Tibial artery (tissue), 4 donors: Measurements from ENCODE around the gene AUP1.

Experiments
- DNase-seq, 2 donors: peaks; one replicate each; pipeline ENCODE4 v3.0.0-alpha.2; 2019
- H3K27ac ChIP-seq, 2 donors: fragments of 200-600 bp; sonication (generic) in 1 of 2; 1 replicate in 1 of 2; 2 replicates in 1 of 2; pipeline ENCODE4 v1.5.1; 2018 to 2019; ENCODE audit warnings: mild to moderate bottlenecking in 1 of 2
- H3K27me3 ChIP-seq, 2 donors: fragments of 200-600 bp; sonication (generic) in 1 of 2; one replicate each; pipeline versions ENCODE4 v1.5.1 to v1.6.0; 2016 to 2019
- H3K36me3 ChIP-seq, 3 donors: fragments of 200-600 bp; sonication (generic) in 2 of 3; one replicate each; pipeline ENCODE4 v1.5.1; 2016 to 2019; ENCODE audit warnings: mild to moderate bottlenecking in 2 of 3
- H3K4me1 ChIP-seq, 4 donors: fragments of 200-600 bp; sonication (generic) in 2 of 4; 1 replicate in 3 of 4; 2 replicates in 1 of 4; pipeline ENCODE4 v1.5.1; 2016 to 2019
- H3K4me3 ChIP-seq, 2 donors: fragments of 200-600 bp; sonication (generic) in 1 of 2; 1 replicate in 1 of 2; 2 replicates in 1 of 2; pipeline ENCODE4 v1.5.1; 2018 to 2019; ENCODE audit warnings: mild to moderate bottlenecking in 2 of 2
- H3K9me3 ChIP-seq, 3 donors: fragments of 200-600 bp; sonication (generic) in 1 of 3; one replicate each; pipeline ENCODE4 v1.5.1; 2016 to 2019
- intact Hi-C: fragments of 100-400 bp; cut with DNase I; formaldehyde crosslinking; loops from one replicate; pipeline ENCODE4 v1.15.0; 2023; ENCODE audit warnings: low total_unique reads
- TF ChIP-seq, protein P1 (sequence below), 2 experiments: fragments of 200-600 bp in 1 of 2; fragments of 450-650 bp in 1 of 2; IDR thresholded peaks; one replicate each; pipeline ENCODE4 v1.5.1; 2017 to 2019; ENCODE audit warnings: antibody characterized with exemption in 2 of 2, mild to moderate bottlenecking in 1 of 2, moderate library complexity in 1 of 2

Gene AUP1, protein sequence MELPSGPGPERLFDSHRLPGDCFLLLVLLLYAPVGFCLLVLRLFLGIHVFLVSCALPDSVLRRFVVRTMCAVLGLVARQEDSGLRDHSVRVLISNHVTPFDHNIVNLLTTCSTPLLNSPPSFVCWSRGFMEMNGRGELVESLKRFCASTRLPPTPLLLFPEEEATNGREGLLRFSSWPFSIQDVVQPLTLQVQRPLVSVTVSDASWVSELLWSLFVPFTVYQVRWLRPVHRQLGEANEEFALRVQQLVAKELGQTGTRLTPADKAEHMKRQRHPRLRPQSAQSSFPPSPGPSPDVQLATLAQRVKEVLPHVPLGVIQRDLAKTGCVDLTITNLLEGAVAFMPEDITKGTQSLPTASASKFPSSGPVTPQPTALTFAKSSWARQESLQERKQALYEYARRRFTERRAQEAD

DNA sequence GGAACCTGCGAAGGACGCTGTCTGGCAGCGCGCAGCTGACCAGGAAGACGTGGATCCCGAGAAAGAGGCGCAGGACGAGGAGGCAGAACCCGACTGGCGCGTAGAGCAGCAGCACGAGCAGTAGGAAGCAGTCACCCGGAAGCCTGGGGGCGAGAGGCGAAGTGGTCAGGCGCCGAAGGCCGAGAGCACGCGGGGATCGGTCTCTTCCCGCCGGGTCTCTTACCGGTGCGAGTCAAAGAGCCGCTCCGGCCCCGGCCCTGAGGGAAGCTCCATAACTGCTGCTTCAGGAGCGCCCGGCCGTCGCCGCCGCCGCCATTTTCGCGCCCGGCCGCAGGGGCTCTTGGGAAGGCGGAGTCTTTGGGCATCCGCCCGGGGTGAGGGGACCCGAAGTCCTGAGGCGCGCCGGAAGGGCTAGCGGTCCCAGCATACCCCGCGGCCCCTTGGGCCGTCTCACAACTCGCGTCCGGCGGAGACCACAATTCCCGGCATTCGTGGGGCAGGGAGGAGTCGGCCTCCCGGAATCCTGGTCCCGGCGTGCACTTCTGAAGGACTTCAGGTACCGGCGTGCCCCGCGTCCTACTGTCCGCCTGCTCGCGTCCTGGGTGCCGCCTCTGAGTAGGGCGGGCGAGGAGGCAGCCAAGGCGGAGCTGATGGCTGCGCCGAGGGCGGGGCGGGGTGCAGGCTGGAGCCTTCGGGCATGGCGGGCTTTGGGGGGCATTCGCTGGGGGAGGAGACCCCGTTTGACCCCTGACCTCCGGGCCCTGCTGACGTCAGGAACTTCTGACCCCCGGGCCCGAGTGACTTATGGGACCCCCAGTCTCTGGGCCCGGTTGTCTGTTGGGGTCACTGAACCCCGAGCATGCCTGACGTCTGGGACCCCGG is at the start of gene AUP1, which contains the start of gene HTRA2:
Gene AUP1 (minus strand): TSS at position 350 of the 882 bp plus-strand sequence. CDS start 77 bp downstream, at position 273.
Gene HTRA2 (plus strand): TSS at position 577 of the 882 bp plus-strand sequence. CDS start 74 bp downstream, at position 651.
- Histone ChIP-seq H3K27ac (peak within 1 kb of the TSS; percentile 86), H3K27me3 (no peaks in the 10 kb centered on the region), H3K4me1 (peaks cover 0 to 28% (median 25%) of the 10 kb centered on the region in 4 donors), H3K4me3 (peak within 1 kb of the TSS; percentile 78 to 98), H3K9me3 (no peaks in the 10 kb centered on the region), H3K36me3 (peaks cover 21 to 56% (median 34%) of the 10 kb centered on the region in 3 donors)
- intact Hi-C loops: loop anchor here (5.0 kb wide), 2 partner anchors 47 to 58 kb away; partner anchors contain the start of genes CCDC142 and TTC31
- TF ChIP-seq, protein P1, sequence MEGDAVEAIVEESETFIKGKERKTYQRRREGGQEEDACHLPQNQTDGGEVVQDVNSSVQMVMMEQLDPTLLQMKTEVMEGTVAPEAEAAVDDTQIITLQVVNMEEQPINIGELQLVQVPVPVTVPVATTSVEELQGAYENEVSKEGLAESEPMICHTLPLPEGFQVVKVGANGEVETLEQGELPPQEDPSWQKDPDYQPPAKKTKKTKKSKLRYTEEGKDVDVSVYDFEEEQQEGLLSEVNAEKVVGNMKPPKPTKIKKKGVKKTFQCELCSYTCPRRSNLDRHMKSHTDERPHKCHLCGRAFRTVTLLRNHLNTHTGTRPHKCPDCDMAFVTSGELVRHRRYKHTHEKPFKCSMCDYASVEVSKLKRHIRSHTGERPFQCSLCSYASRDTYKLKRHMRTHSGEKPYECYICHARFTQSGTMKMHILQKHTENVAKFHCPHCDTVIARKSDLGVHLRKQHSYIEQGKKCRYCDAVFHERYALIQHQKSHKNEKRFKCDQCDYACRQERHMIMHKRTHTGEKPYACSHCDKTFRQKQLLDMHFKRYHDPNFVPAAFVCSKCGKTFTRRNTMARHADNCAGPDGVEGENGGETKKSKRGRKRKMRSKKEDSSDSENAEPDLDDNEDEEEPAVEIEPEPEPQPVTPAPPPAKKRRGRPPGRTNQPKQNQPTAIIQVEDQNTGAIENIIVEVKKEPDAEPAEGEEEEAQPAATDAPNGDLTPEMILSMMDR (IDR thresholded peaks at IDR 0.05): peak in 1 of 2 experiments; percentile 26
- peak; percentile 98 to 99 for DNase-seq

DNA sequence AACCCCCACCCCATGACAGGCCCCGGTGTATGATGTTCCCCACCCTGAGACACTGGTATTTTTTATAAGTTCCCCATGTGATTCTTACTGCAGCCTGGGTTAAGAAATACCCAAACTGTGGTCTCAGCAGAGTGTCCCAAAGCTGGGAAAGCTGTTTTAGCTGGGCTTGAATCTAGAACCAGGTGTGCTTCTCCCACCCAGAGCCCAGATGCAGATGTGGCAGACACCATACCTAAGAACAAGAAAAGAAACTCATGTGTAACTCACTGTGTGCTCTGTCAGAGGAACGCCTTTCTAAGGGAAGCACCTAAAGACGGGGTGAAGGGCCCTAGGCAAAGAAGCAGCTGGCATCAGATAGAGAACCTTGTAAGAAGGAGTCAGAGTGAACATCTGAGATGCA is 48.9 kb upstream of the AUP1 start:
- intact Hi-C loops: no loop called here
- Histone ChIP-seq H3K36me3 (no peaks in the 10 kb centered on the region), H3K27ac (no peak overlapping the region), H3K4me1 (peaks cover 0 to 8% (median 3%) of the 10 kb centered on the region in 4 donors), H3K4me3 (no peak overlapping the region), H3K9me3 (no peaks in the 10 kb centered on the region), H3K27me3 (no peaks in the 10 kb centered on the region)
- DNase-seq: no peak
- TF ChIP-seq, protein P1 (IDR thresholded peaks at IDR 0.05): no peak

DNA sequence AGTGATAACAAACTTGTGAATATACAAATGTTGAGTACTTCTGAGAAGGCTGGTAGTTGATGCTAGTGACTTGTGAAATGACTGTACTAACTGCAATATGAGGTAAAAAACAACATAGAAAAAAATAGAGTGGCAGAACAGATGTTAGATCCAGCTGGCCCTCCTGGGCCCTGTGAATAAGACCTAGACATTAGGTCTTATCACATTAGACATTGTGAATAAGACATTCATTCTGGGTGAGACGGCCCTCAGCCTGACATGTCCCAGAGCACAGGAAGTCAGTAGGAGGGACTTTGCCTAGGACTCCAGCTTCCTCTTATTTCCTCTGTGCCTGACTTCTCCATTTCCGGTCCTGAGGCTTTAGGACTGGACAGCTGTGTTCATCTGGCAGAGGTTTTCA is 47.9 kb upstream of the AUP1 start:
- no peaks in the 10 kb centered on the region for H3K36me3 ChIP-seq
- no peak overlapping the region for H3K4me3 ChIP-seq
- peaks cover 0 to 8% (median 0%) of the 10 kb centered on the region in 4 donors for H3K4me1 ChIP-seq
- H3K27ac ChIP-seq: peak overlapping the region in 1 of 2 donors; percentile 5
- H3K27me3 ChIP-seq: no peaks in the 10 kb centered on the region
- intact Hi-C loops: no loop called here
- DNase-seq: no peak
- TF ChIP-seq, protein P1 (IDR thresholded peaks at IDR 0.05): no peak
- H3K9me3 ChIP-seq: no peaks in the 10 kb centered on the region

DNA sequence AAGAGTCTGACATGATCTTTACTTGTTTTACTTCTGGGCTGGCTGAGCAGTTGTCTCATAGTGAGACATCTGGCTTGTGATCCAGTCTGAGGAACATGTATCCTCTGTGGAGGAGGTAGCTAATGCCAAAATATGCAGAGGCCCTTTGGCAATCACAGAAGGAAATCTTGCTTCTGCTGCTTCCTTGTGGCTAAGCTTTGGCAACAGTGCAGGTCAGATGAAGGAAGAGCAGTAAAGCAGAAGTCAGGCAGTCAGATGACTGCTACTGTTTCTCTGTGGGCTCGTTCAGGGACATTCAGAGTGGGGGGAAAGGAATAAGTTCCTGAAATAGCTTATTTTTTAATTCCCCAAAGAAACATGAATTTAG is 47.3 kb upstream of the AUP1 start:
- H3K27me3 ChIP-seq: no peaks in the 10 kb centered on the region
- intact Hi-C loops: no loop called here
- peak; percentile 72 for DNase-seq
- no peak overlapping the region for H3K4me3 ChIP-seq
- H3K27ac ChIP-seq: peak overlapping the region; percentile 32 to 34
- TF ChIP-seq, protein P1 (IDR thresholded peaks at IDR 0.05): no peak
- H3K4me1 ChIP-seq: peaks cover 0 to 8% (median 0%) of the 10 kb centered on the region in 4 donors
- H3K9me3 ChIP-seq: no peaks in the 10 kb centered on the region
- no peaks in the 10 kb centered on the region for H3K36me3 ChIP-seq

DNA sequence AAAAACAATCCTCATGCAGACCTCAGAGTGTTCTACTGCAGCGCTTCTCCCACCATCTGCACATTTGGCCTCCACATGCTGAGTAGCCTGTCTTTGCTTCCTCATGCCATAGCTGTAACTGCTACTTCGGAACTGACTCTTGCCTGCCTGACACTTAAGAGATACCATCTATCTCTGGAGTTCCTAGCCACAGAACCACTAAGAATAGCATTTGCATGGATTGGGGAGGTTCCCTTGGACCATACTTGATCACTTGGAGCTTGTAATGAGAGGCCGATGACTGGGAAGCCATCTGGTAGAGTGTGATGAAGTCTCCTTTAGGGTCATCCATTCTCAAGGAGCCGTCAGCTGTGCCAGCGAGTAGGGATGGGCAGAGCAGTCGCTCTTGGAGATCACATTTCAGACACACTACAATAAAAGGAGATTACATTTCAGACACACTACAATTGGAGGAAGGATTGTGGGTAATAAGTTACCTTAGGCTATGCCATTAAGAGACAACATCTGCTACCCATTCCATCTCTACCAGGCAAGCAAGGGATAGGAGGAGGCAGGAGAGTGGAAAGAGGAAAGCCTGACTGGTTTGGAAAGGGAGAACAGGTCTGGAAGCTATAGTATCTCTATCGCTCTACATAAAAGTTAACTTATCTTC is 46.8 kb upstream of the AUP1 start:
- peaks cover 0 to 8% (median 0%) of the 10 kb centered on the region in 4 donors for H3K4me1 ChIP-seq
- intact Hi-C loops: no loop called here
- no peaks in the 10 kb centered on the region for H3K27me3 ChIP-seq
- H3K4me3 ChIP-seq: no peak overlapping the region
- peak overlapping the region; percentile 32 to 34 for H3K27ac ChIP-seq
- no peaks in the 10 kb centered on the region for H3K36me3 ChIP-seq
- H3K9me3 ChIP-seq: no peaks in the 10 kb centered on the region
- DNase-seq: no peak
- TF ChIP-seq, protein P1 (IDR thresholded peaks at IDR 0.05): no peak
